Measurements from ENCODE around the gene ABHD10.

DNA sequence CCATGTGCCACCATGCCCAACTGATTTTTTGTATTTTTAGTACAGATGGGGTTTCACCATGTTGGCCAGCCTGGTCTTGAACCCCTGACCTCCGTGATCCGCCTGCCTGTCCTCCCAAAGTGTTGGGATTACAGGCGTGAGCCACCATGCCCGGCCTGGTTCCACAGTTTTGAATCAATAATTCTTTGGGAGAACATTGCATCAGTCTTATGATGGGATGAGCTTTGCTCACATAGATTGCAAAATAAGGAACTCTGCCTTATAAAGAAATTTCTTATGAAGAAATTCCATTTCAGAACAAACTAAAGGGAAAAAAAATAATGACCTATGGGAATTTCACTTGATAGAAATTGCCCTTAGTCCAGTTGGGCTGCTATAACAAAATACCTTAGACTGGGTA, 39.9 kb downstream of the ABHD10 start:
- TF ChIP-seq, protein P1, sequence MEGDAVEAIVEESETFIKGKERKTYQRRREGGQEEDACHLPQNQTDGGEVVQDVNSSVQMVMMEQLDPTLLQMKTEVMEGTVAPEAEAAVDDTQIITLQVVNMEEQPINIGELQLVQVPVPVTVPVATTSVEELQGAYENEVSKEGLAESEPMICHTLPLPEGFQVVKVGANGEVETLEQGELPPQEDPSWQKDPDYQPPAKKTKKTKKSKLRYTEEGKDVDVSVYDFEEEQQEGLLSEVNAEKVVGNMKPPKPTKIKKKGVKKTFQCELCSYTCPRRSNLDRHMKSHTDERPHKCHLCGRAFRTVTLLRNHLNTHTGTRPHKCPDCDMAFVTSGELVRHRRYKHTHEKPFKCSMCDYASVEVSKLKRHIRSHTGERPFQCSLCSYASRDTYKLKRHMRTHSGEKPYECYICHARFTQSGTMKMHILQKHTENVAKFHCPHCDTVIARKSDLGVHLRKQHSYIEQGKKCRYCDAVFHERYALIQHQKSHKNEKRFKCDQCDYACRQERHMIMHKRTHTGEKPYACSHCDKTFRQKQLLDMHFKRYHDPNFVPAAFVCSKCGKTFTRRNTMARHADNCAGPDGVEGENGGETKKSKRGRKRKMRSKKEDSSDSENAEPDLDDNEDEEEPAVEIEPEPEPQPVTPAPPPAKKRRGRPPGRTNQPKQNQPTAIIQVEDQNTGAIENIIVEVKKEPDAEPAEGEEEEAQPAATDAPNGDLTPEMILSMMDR (IDR thresholded peaks at IDR 0.05) = no peak
- TF ChIP-seq POLR2A (IDR thresholded peaks at IDR 0.05) = no peak

All from right lobe of liver (tissue), 4 donors.